H1 (cell line): Measurements from ENCODE around the gene TMPRSS11F. TPM values are rescaled to one million over a fixed set of nuclear protein-coding genes. Genes with fewer than 3 reads are reported as not detected.

Source experiments
- ASH2L ChIP-seq: fragments of 200-600, 300-600 bp; sonication (generic); IDR thresholded peaks from one replicate; pipeline ENCODE4 v1.7.1; 2017; ENCODE audit warnings: low read length
- MAFK ChIP-seq: IDR thresholded peaks from 2 replicates; pipeline ENCODE4 v1.6.1; 2012; ENCODE audit warnings: low read depth, mild to moderate bottlenecking, improper control_type of control experiment, low read length
- TAF7 ChIP-seq: optimal IDR thresholded peaks from 2 replicates; pipeline ENCODE3; 2011; ENCODE audit warnings: low read depth, mild to moderate bottlenecking, inconsistent platforms, low read length, moderate library complexity, borderline replicate concordance
- YY1 ChIP-seq: IDR thresholded peaks from 2 replicates; pipeline ENCODE4 v1.6.1; 2011; ENCODE audit warnings: low read depth, mild to moderate bottlenecking, low read length
- polyA plus RNA-seq, 7 experiments: library from polyadenylated mRNA; depleted of rRNA in 3 of 7; stranded (reverse) in 5 of 7; unstranded in 2 of 7; fragments of >200 nt in 5 of 7; fragments of 200-250 nt in 2 of 7; gene quantifications; 1 replicate in 5 of 7; 2 replicates in 1 of 7; 4 replicates in 1 of 7; pipeline versions ENCODE4 v1.2.1 to v1.2.3, GENCODE V29; 2011 to 2013; ENCODE audit warnings: missing spikeins in 2 of 7, mixed read lengths in 2 of 7
- total RNA-seq: library from RNA; stranded (reverse); fragmentation: NEBNext Ultra II Directional; extraction: Animal tissue kit (Norgen Biotek cat#: 25700); gene quantifications from 2 replicates; pipeline ENCODE4 v1.2.1, GENCODE V29; 2021
- TF ChIP-seq, protein P1 (sequence below): IDR thresholded peaks from 2 replicates; pipeline ENCODE4 v1.6.1; 2011; ENCODE audit warnings: low read depth, mild to moderate bottlenecking, low read length; ENCODE audit not compliant: insufficient read depth

The TMPRSS11F gene
- total and polyA plus RNA-seq, 2 of the 8 experiments (the other 6 are each of a cell fraction or from before 2014, with no cell fraction given), result not detected

DNA sequence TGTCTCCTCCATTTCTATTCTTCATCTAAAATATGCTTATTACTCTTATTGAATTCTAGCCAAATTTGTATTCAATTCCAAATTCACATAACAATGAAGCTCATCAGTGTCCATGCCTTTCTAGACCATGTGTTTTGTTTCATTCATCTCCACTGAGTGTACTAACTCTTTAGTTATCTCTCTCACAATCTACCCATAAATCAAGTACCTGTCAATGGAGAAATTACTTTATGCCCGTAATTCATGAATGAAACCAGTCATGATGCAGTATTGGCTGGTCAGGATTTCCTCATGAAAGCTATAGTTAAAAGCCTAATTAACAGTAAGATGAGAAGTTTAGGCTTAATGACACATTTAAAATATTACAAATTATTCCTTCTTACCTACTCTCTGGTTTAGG, 12.2 kb upstream of the TMPRSS11F start (continued):
- TF ChIP-seq, protein P1, sequence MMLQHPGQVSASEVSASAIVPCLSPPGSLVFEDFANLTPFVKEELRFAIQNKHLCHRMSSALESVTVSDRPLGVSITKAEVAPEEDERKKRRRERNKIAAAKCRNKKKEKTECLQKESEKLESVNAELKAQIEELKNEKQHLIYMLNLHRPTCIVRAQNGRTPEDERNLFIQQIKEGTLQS, result no peak
- no peak for TF ChIP-seq YY1
- no peak for TF ChIP-seq TAF7
- TF ChIP-seq ASH2L, result no peak
- no peak for TF ChIP-seq MAFK
